H1 (cell line): ENCODE data around the gene CUTC. TPM values are rescaled to one million over a fixed set of nuclear protein-coding genes. Genes with fewer than 3 reads are reported as not detected.

ENCODE experiments used
- CTCF ChIA-PET: fragments of 300-600 bp; sonication (Branson Sonifier 250); formaldehyde crosslinking; loops from one replicate; lab custom pipeline; 2021; ENCODE audit not compliant: partially characterized antibody; lab: Charles Lee
- POLR2A ChIA-PET: fragments of 300-600 bp; sonication (Branson Sonifier 250); formaldehyde crosslinking; loops from one replicate; lab custom pipeline; 2021; ENCODE audit warnings: inconsistent platforms; ENCODE audit not compliant: partially characterized antibody; lab: Charles Lee
- DNase-seq, 2 experiments: peaks; one replicate each; pipeline versions ENCODE4 v3.0.0 to v3.0.0-alpha.2; 2010 to 2022; ENCODE audit warnings: low spot score in 2 of 2, low read depth in 1 of 2, mixed read lengths in 1 of 2
- FAIRE-seq: peaks from 2 replicates; lab custom pipeline; 2011; peaks lifted over from hg19 to GRCh38; lab: Jason Lieb, UNC
- H2AFZ ChIP-seq: 2 replicates; pipeline ENCODE4 v1.8.1; 2012; ENCODE audit warnings: low read length, inconsistent platforms
- H2AK5ac ChIP-seq: 2 replicates; pipeline ENCODE4 v1.6.1; 2013; ENCODE audit warnings: low read depth, low read length
- H2BK120ac ChIP-seq: replicated peaks from 2 replicates; pipeline ENCODE3; 2013; ENCODE audit warnings: low read depth, low read length, inconsistent platforms
- H2BK12ac ChIP-seq: 2 replicates; pipeline ENCODE4 v1.6.1; 2013; ENCODE audit warnings: low read depth, low read length
- H2BK15ac ChIP-seq: 2 replicates; pipeline ENCODE4 v1.6.1; 2013; ENCODE audit warnings: low read length
- H2BK20ac ChIP-seq: 2 replicates; pipeline ENCODE4 v1.6.1; 2013; ENCODE audit warnings: low read length
- H2BK5ac ChIP-seq: 2 replicates; pipeline ENCODE4 v1.6.1; 2013; ENCODE audit warnings: low read depth, low read length
- H3K14ac ChIP-seq: 2 replicates; pipeline ENCODE4 v1.6.1; 2013; ENCODE audit warnings: inconsistent platforms; ENCODE audit not compliant: insufficient read length
- H3K18ac ChIP-seq: 2 replicates; pipeline ENCODE4 v1.6.1; 2013; ENCODE audit warnings: low read length; ENCODE audit errors: extremely low read depth
- H3K23ac ChIP-seq: 2 replicates; pipeline ENCODE4 v1.6.1; 2013; ENCODE audit warnings: inconsistent platforms; ENCODE audit not compliant: insufficient read length
- H3K23me2 ChIP-seq: 2 replicates; pipeline ENCODE4 v1.6.1; 2013; ENCODE audit warnings: low read depth, low read length
- H3K27ac ChIP-seq: 2 replicates; pipeline ENCODE4 v1.6.1; 2011; ENCODE audit warnings: low read depth, low read length, inconsistent platforms
- H3K27me3 ChIP-seq, 4 experiments: replicated peaks in 1 of 4; 1 replicate in 1 of 4; 2 replicates in 3 of 4; pipeline versions ENCODE4 v1.6.1 to v1.8.1; 2011 to 2013; ENCODE audit warnings: low read length in 3 of 4, mild to moderate bottlenecking in 3 of 4, inconsistent platforms in 2 of 4, mixed read lengths in 2 of 4, moderate library complexity in 1 of 4; ENCODE audit not compliant: control insufficient read depth in 3 of 4, insufficient read depth in 3 of 4; ENCODE audit errors: extremely low read depth in 1 of 4
- H3K36me3 ChIP-seq, 4 experiments: 2 replicates each; pipeline versions ENCODE4 v1.6.1 to v1.8.1; 2011 to 2013; ENCODE audit warnings: mild to moderate bottlenecking in 4 of 4, low read length in 3 of 4, moderate library complexity in 2 of 4, control low read depth in 1 of 4, inconsistent platforms in 1 of 4; ENCODE audit not compliant: insufficient read depth in 4 of 4, control insufficient read depth in 2 of 4
- H3K4ac ChIP-seq: replicated peaks from 2 replicates; pipeline ENCODE3; 2013; ENCODE audit warnings: low read length, low read depth, mixed read lengths, inconsistent platforms; ENCODE audit not compliant: insufficient read length
- H3K4me1 ChIP-seq, 4 experiments: replicated peaks in 1 of 4; 1 replicate in 1 of 4; 2 replicates in 3 of 4; pipeline versions ENCODE4 v1.6.1 to v1.8.1; 2011 to 2013; ENCODE audit warnings: low read length in 3 of 4, inconsistent platforms in 2 of 4, mixed read lengths in 1 of 4; ENCODE audit not compliant: insufficient read depth in 4 of 4, control insufficient read depth in 3 of 4
- H3K4me2 ChIP-seq, 2 experiments: 2 replicates each; pipeline versions ENCODE4 v1.6.1 to v1.8.1; 2011 to 2013; ENCODE audit warnings: low read depth in 2 of 2, low read length in 2 of 2, control low read depth in 1 of 2, inconsistent platforms in 1 of 2, mild to moderate bottlenecking in 1 of 2; ENCODE audit not compliant: insufficient read depth in 1 of 2
- H3K4me3 ChIP-seq, 4 experiments: fragments of 200-600, 300-600 bp in 1 of 4; sonication (generic), shearing (Covaris generic), sonication (Bioruptor Twin) in 1 of 4; 2 replicates each; pipeline versions ENCODE4 v1.5.1 to v1.8.1; 2011 to 2016; ENCODE audit warnings: low read length in 4 of 4, low read depth in 3 of 4, control low read depth in 2 of 4, inconsistent platforms in 2 of 4, mild to moderate bottlenecking in 2 of 4, mixed read lengths in 1 of 4, moderate library complexity in 1 of 4; ENCODE audit not compliant: insufficient read depth in 2 of 4; ENCODE audit errors: extremely low read depth in 1 of 4
- H3K56ac ChIP-seq: replicated peaks from 2 replicates; pipeline ENCODE3; 2013; ENCODE audit warnings: low read depth, mild to moderate bottlenecking, mixed read lengths, low read length, inconsistent platforms; ENCODE audit not compliant: insufficient read length
- H3K79me1 ChIP-seq: 2 replicates; pipeline ENCODE4 v1.6.1; 2013; ENCODE audit warnings: low read depth, low read length, control low read depth
- H3K79me2 ChIP-seq, 2 experiments: 2 replicates each; pipeline versions ENCODE4 v1.6.1 to v1.8.1; 2012 to 2013; ENCODE audit warnings: low read length in 2 of 2, mild to moderate bottlenecking in 2 of 2, inconsistent platforms in 1 of 2; ENCODE audit not compliant: insufficient read depth in 2 of 2, control insufficient read depth in 1 of 2
- H3K9ac ChIP-seq, 4 experiments: replicated peaks in 1 of 4; 1 replicate in 1 of 4; 2 replicates in 3 of 4; pipeline versions ENCODE4 v1.6.1 to v1.8.1; 2011 to 2013; ENCODE audit warnings: low read depth in 3 of 4, low read length in 3 of 4, control low read depth in 2 of 4, mild to moderate bottlenecking in 2 of 4, moderate library complexity in 2 of 4, inconsistent platforms in 1 of 4; ENCODE audit errors: extremely low read depth in 1 of 4
- H3K9me3 ChIP-seq, 2 experiments: 2 replicates each; pipeline versions ENCODE4 v1.6.1 to v1.8.1; 2012 to 2013; ENCODE audit warnings: mild to moderate bottlenecking in 2 of 2, moderate library complexity in 2 of 2, control low read depth in 1 of 2, inconsistent platforms in 1 of 2, low read depth in 1 of 2, low read length in 1 of 2, mixed read lengths in 1 of 2; ENCODE audit not compliant: insufficient read depth in 2 of 2
- H4K20me1 ChIP-seq, 2 experiments: replicated peaks in 1 of 2; 2 replicates each; pipeline versions ENCODE3 to v1.8.1; 2011 to 2013; ENCODE audit warnings: inconsistent platforms in 2 of 2, low read length in 2 of 2, mild to moderate bottlenecking in 1 of 2; ENCODE audit not compliant: insufficient read depth in 2 of 2, control insufficient read depth in 1 of 2
- H4K5ac ChIP-seq: 2 replicates; pipeline ENCODE4 v1.6.1; 2013; ENCODE audit warnings: low read length, low read depth, mixed read lengths, inconsistent platforms; ENCODE audit not compliant: insufficient read length
- H4K8ac ChIP-seq: 2 replicates; pipeline ENCODE4 v1.8.0; 2013; ENCODE audit warnings: mild to moderate bottlenecking, moderate library complexity, low read length, inconsistent platforms; ENCODE audit not compliant: insufficient read depth; ENCODE audit errors: extremely low read depth
- H4K91ac ChIP-seq: replicated peaks from 2 replicates; pipeline ENCODE3; 2013; ENCODE audit warnings: low read length, mixed read lengths, inconsistent platforms; ENCODE audit not compliant: insufficient read length
- CBX5 ChIP-seq: fragments of 300-800, 300-1000 bp; sonication (generic); IDR thresholded peaks from 2 replicates; pipeline ENCODE4 v1.7.1; 2016; ENCODE audit warnings: antibody characterized with exemption, low read length, low read depth
- JUND ChIP-seq: IDR thresholded peaks from 2 replicates; pipeline ENCODE4 v1.6.1; 2011; ENCODE audit warnings: mild to moderate bottlenecking, improper control_type of control experiment, low read length
- RNF2 ChIP-seq: fragments of 200-900, 300-1000 bp; sonication (generic); IDR thresholded peaks from 2 replicates; pipeline ENCODE4 v1.7.1; 2016; ENCODE audit warnings: borderline replicate concordance, low read depth, mild to moderate bottlenecking, antibody characterized with exemption, low read length; ENCODE audit not compliant: poor library complexity, severe bottlenecking; ENCODE audit errors: missing control alignments
- SIX5 ChIP-seq: IDR thresholded peaks from 2 replicates; pipeline ENCODE4 v1.6.1; 2011; ENCODE audit warnings: mild to moderate bottlenecking, low read depth, low read length
- YY1 ChIP-seq: IDR thresholded peaks from 2 replicates; pipeline ENCODE4 v1.6.1; 2011; ENCODE audit warnings: low read depth, mild to moderate bottlenecking, low read length
- WGBS, 2 experiments: shearing (Covaris generic) in 1 of 2; methylation state at CpG; one replicate each; pipeline versions ENCODE4 v1.1.6 to v1.1.7; 2013 to 2015; ENCODE audit warnings: low lambda C conversion rate in 2 of 2, mixed read lengths in 2 of 2, inconsistent platforms in 1 of 2, low coverage in 1 of 2, missing lambda C conversion rate in 1 of 2; ENCODE audit not compliant: insufficient replicate concordance in 2 of 2, insufficient coverage in 1 of 2, insufficient read length in 1 of 2; ENCODE audit errors: extremely low coverage in 1 of 2, missing lambda C conversion rate in 1 of 2; 5-methylcytosine and 5-hydroxymethylcytosine counted together
- polyA plus RNA-seq, 7 experiments: library from polyadenylated mRNA; depleted of rRNA in 3 of 7; stranded (reverse) in 5 of 7; unstranded in 2 of 7; fragments of >200 nt in 5 of 7; fragments of 200-250 nt in 2 of 7; gene quantifications; 1 replicate in 5 of 7; 2 replicates in 1 of 7; 4 replicates in 1 of 7; pipeline versions ENCODE4 v1.2.1 to v1.2.3, GENCODE V29; 2011 to 2013; ENCODE audit warnings: missing spikeins in 2 of 7, mixed read lengths in 2 of 7
- total RNA-seq: library from RNA; stranded (reverse); fragmentation: NEBNext Ultra II Directional; extraction: Animal tissue kit (Norgen Biotek cat#: 25700); gene quantifications from 2 replicates; pipeline ENCODE4 v1.2.1, GENCODE V29; 2021

The CUTC gene
- total and polyA plus RNA-seq, 2 of the 8 experiments (the other 6 are each of a cell fraction or from before 2014, with no cell fraction given): 25.3 to 25.6 TPM

GRCh38 chr10:99769706-99770105, 37.7 kb downstream of the CUTC start:
- Histone ChIP-seq H3K14ac (no peak overlapping the region), H3K23ac (no peak overlapping the region), H2AFZ (no peak overlapping the region), H3K4ac (no peak overlapping the region), H4K20me1 (no peaks in the 10 kb centered on the region), H3K36me3 (no peaks in the 10 kb centered on the region), H3K9me3 (no peaks in the 10 kb centered on the region), H3K79me1 (no peaks in the 10 kb centered on the region), H3K27ac (no peak overlapping the region), H3K4me1 (no peaks in the 10 kb centered on the region), H2BK120ac (no peak overlapping the region), H4K91ac (no peak overlapping the region), H4K8ac (no peak overlapping the region), H2BK20ac (no peak overlapping the region), H3K18ac (no peak overlapping the region), H3K4me2 (no peak overlapping the region), H3K79me2 (no peaks in the 10 kb centered on the region), H3K9ac (no peak overlapping the region), H3K27me3 (no peaks in the 10 kb centered on the region), H3K4me3 (no peak overlapping the region), H2BK12ac (no peak overlapping the region), H2BK5ac (no peak overlapping the region), H3K56ac (no peak overlapping the region), H4K5ac (no peak overlapping the region), H2AK5ac (no peak overlapping the region), H3K23me2 (no peaks in the 10 kb centered on the region), H2BK15ac (no peak overlapping the region)
- TF ChIP-seq RNF2 (no peak), YY1 (no peak), SIX5 (no peak), CBX5 (no peak), JUND (no peak)
- 87% methylated on average over 5 of the region's 5 CpGs; no CpG with 5 or more reads in 1 of the 2 experiments for WGBS, 2 experiments
- FAIRE-seq: no peak
- POLR2A ChIA-PET: interaction anchor here (1.0 to 1.2 kb wide), 2 partner anchors 15 to 148 kb away, joined by 3 read pairs; no protein-coding TSS in a partner anchor
- CTCF ChIA-PET: interaction anchor here (1.4 kb wide), 1 partner anchor 30 kb away, joined by 4 read pairs; no protein-coding TSS in a partner anchor
- no peak for DNase-seq
